ENCODE results near the gene SH3BP5.

Gene SH3BP5

GRCh38 chr3:15339001-15339400 is 6.6 kb upstream of the SH3BP5 start:
- Histone ChIP-seq H3K4me2 (ENCODE audit: low read length, poor library complexity, severe bottlenecking) (no peak overlapping the region), H3K9me3 (ENCODE audit: control insufficient read depth, low read length) (no peaks in the 10 kb centered on the region), H3K4me1 (ENCODE audit: control insufficient read depth, insufficient read depth, low read depth, low read length) (no peaks in the 10 kb centered on the region), H2BK15ac (ENCODE audit: low read depth, poor library complexity, severe bottlenecking) (peak overlapping the region; percentile 28), H3K18ac (ENCODE audit: low read depth in 1 of 2, low read length in 2 of 2) (no peak overlapping the region), H3K9ac (ENCODE audit: low read length) (no peak overlapping the region), H3K79me1 (replicated peaks; ENCODE audit: low read length, poor library complexity, severe bottlenecking) (no peaks in the 10 kb centered on the region), H3K4me3 (ENCODE audit: insufficient read depth in 1 of 2, low read depth in 1 of 2, low read length in 2 of 2) (no peak overlapping the region), H3K23ac (ENCODE audit: low read length in 2 of 2) (no peak overlapping the region), H3K36me3 (ENCODE audit: control insufficient read depth in 1 of 2, insufficient read depth in 2 of 2, low read depth in 1 of 2, low read length in 2 of 2) (no peaks in the 10 kb centered on the region), H2AK5ac (ENCODE audit: low read length, severe bottlenecking) (no peak overlapping the region), H2BK12ac (ENCODE audit: low read length in 2 of 2) (no peak overlapping the region), H3K27me3 (ENCODE audit: control insufficient read depth in 1 of 2, insufficient read depth in 1 of 2, low read length in 2 of 2) (peaks cover 0 to 10% of the 10 kb centered on the region in 2 experiments), H2AFZ (ENCODE audit: low read depth, low read length) (no peak overlapping the region), H4K91ac (ENCODE audit: low read length) (no peak overlapping the region), H4K8ac (ENCODE audit: low read length) (no peak overlapping the region), H3K27ac (ENCODE audit: low read length, poor library complexity, severe bottlenecking) (no peak overlapping the region), H3K14ac (ENCODE audit: low read length in 2 of 2) (no peak overlapping the region), H2BK5ac (ENCODE audit: low read depth, low read length, poor library complexity, severe bottlenecking) (no peak overlapping the region), H2BK120ac (ENCODE audit: low read depth, low read length) (no peak overlapping the region), H3K4ac (ENCODE audit: low read depth in 1 of 2, low read length in 2 of 2) (no peak overlapping the region)
- no peak for DNase-seq
- 100% methylated on average over 1 of the region's 2 CpGs for WGBS

GRCh38 chr3:15337963-15338362 is 5.6 kb upstream of the SH3BP5 start:
- DNase-seq = no peak
- no peak overlapping the region for H3K9ac ChIP-seq (ENCODE audit: low read length)
- H3K4me2 ChIP-seq (ENCODE audit: low read length, poor library complexity, severe bottlenecking) = no peak overlapping the region
- H3K79me1 ChIP-seq (replicated peaks; ENCODE audit: low read length, poor library complexity, severe bottlenecking) = no peaks in the 10 kb centered on the region
- H3K4ac ChIP-seq (ENCODE audit: low read depth in 1 of 2, low read length in 2 of 2) = no peak overlapping the region
- no peak overlapping the region for H3K27ac ChIP-seq (ENCODE audit: low read length, poor library complexity, severe bottlenecking)
- WGBS = 100% methylated on average over 1 of the region's 1 CpG
- no peak overlapping the region for H3K4me3 ChIP-seq (ENCODE audit: insufficient read depth in 1 of 2, low read depth in 1 of 2, low read length in 2 of 2)
- no peak overlapping the region for H3K18ac ChIP-seq (ENCODE audit: low read depth in 1 of 2, low read length in 2 of 2)
- H3K36me3 ChIP-seq (ENCODE audit: control insufficient read depth in 1 of 2, insufficient read depth in 2 of 2, low read depth in 1 of 2, low read length in 2 of 2) = no peaks in the 10 kb centered on the region
- H3K4me1 ChIP-seq (ENCODE audit: control insufficient read depth, insufficient read depth, low read depth, low read length) = peaks cover under 1% of the 10 kb centered on the region
- no peak overlapping the region for H2AK5ac ChIP-seq (ENCODE audit: low read length, severe bottlenecking)
- H3K14ac ChIP-seq (ENCODE audit: low read length in 2 of 2) = no peak overlapping the region
- no peak overlapping the region for H2AFZ ChIP-seq (ENCODE audit: low read depth, low read length)
- H2BK15ac ChIP-seq (ENCODE audit: low read depth, poor library complexity, severe bottlenecking) = no peak overlapping the region
- H3K27me3 ChIP-seq (ENCODE audit: control insufficient read depth in 1 of 2, insufficient read depth in 1 of 2, low read length in 2 of 2) = peaks cover 0 to 5% of the 10 kb centered on the region in 2 experiments
- no peaks in the 10 kb centered on the region for H3K9me3 ChIP-seq (ENCODE audit: control insufficient read depth, low read length)
- no peak overlapping the region for H2BK12ac ChIP-seq (ENCODE audit: low read length in 2 of 2)
- H3K23ac ChIP-seq (ENCODE audit: low read length in 2 of 2) = no peak overlapping the region
- H2BK120ac ChIP-seq (ENCODE audit: low read depth, low read length) = no peak overlapping the region
- H4K8ac ChIP-seq (ENCODE audit: low read length) = no peak overlapping the region
- H4K91ac ChIP-seq (ENCODE audit: low read length) = no peak overlapping the region
- no peak overlapping the region for H2BK5ac ChIP-seq (ENCODE audit: low read depth, low read length, poor library complexity, severe bottlenecking)

DNA sequence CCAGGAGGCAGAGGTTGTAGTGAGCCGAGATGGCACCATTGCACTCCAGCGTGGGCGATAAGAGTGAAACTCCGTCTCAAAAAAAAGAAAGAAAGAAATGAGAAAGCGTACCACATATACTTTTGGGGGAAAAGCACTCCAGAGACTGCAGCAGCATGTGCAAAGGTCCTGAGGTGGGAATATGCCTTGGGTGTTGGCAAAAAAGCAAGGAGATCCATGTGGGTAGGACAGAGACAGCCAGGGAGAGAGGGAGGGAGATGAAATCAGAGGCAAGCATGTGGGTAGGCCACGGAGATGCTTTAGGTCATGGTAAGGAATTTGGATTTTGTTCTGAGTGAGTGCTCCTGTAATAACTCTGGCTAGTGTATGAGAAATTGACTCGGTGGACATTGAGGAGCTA is 3.7 kb upstream of the SH3BP5 start:
- no peaks in the 10 kb centered on the region for H3K27me3 ChIP-seq (ENCODE audit: control insufficient read depth in 1 of 2, insufficient read depth in 1 of 2, low read length in 2 of 2)
- H2BK15ac ChIP-seq (ENCODE audit: low read depth, poor library complexity, severe bottlenecking) = no peak overlapping the region
- H2BK12ac ChIP-seq (ENCODE audit: low read length in 2 of 2) = no peak overlapping the region
- H2AFZ ChIP-seq (ENCODE audit: low read depth, low read length) = no peak overlapping the region
- no peak overlapping the region for H2AK5ac ChIP-seq (ENCODE audit: low read length, severe bottlenecking)
- H2BK5ac ChIP-seq (ENCODE audit: low read depth, low read length, poor library complexity, severe bottlenecking) = no peak overlapping the region
- no peak overlapping the region for H3K23ac ChIP-seq (ENCODE audit: low read length in 2 of 2)
- H3K9ac ChIP-seq (ENCODE audit: low read length) = no peak overlapping the region
- peaks cover 6% of the 10 kb centered on the region for H3K79me1 ChIP-seq (replicated peaks; ENCODE audit: low read length, poor library complexity, severe bottlenecking)
- no peak overlapping the region for H3K27ac ChIP-seq (ENCODE audit: low read length, poor library complexity, severe bottlenecking)
- DNase-seq = no peak
- H4K91ac ChIP-seq (ENCODE audit: low read length) = no peak overlapping the region
- 91% methylated on average over 7 of the region's 7 CpGs for WGBS
- H3K4ac ChIP-seq (ENCODE audit: low read depth in 1 of 2, low read length in 2 of 2) = no peak overlapping the region
- peaks cover 13% of the 10 kb centered on the region for H3K4me1 ChIP-seq (ENCODE audit: control insufficient read depth, insufficient read depth, low read depth, low read length)
- H3K4me3 ChIP-seq (ENCODE audit: insufficient read depth in 1 of 2, low read depth in 1 of 2, low read length in 2 of 2) = no peak overlapping the region
- H3K9me3 ChIP-seq (ENCODE audit: control insufficient read depth, low read length) = no peaks in the 10 kb centered on the region
- H3K18ac ChIP-seq (ENCODE audit: low read depth in 1 of 2, low read length in 2 of 2) = peak overlapping the region in 1 of 2 experiments; percentile 23
- H3K4me2 ChIP-seq (ENCODE audit: low read length, poor library complexity, severe bottlenecking) = no peak overlapping the region
- H4K8ac ChIP-seq (ENCODE audit: low read length) = no peak overlapping the region
- no peaks in the 10 kb centered on the region for H3K36me3 ChIP-seq (ENCODE audit: control insufficient read depth in 1 of 2, insufficient read depth in 2 of 2, low read depth in 1 of 2, low read length in 2 of 2)
- peak overlapping the region in 1 of 2 experiments; percentile 55 for H3K14ac ChIP-seq (ENCODE audit: low read length in 2 of 2)
- H2BK120ac ChIP-seq (ENCODE audit: low read depth, low read length) = no peak overlapping the region

DNA sequence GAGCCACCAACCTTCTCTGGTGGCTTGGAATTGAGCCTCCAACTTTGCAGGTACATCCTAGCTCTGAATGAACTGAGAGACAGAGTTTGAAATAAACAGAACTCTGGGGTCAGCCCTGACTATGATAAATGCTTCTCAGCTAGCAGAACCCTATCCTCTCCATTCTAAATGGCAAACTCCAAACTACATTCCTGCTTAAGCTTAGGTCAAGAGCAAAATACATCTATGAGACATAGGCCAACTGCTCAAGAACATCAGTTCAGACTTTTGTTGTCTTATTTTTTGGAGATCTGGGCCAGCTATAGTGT is 1.5 kb upstream of the SH3BP5 start:
- DNase-seq = no peak
- no peak overlapping the region for H2AK5ac ChIP-seq (ENCODE audit: low read length, severe bottlenecking)

More for the DNA sequence above, 1.5 kb upstream of the SH3BP5 start:
- Histone ChIP-seq H3K23ac (ENCODE audit: low read length in 2 of 2) (no peak overlapping the region), H4K91ac (ENCODE audit: low read length) (no peak overlapping the region), H2BK120ac (ENCODE audit: low read depth, low read length) (no peak overlapping the region), H3K4me1 (ENCODE audit: control insufficient read depth, insufficient read depth, low read depth, low read length) (peaks cover 13% of the 10 kb centered on the region), H2BK15ac (ENCODE audit: low read depth, poor library complexity, severe bottlenecking) (no peak overlapping the region), H3K4me2 (ENCODE audit: low read length, poor library complexity, severe bottlenecking) (no peak overlapping the region), H3K14ac (ENCODE audit: low read length in 2 of 2) (no peak overlapping the region), H3K4ac (ENCODE audit: low read depth in 1 of 2, low read length in 2 of 2) (no peak overlapping the region), H3K36me3 (ENCODE audit: control insufficient read depth in 1 of 2, insufficient read depth in 2 of 2, low read depth in 1 of 2, low read length in 2 of 2) (peaks cover 0 to 8% of the 10 kb centered on the region in 2 experiments), H3K18ac (ENCODE audit: low read depth in 1 of 2, low read length in 2 of 2) (no peak overlapping the region), H2AFZ (ENCODE audit: low read depth, low read length) (no peak overlapping the region), H3K27me3 (ENCODE audit: control insufficient read depth in 1 of 2, insufficient read depth in 1 of 2, low read length in 2 of 2) (no peaks in the 10 kb centered on the region), H3K9me3 (ENCODE audit: control insufficient read depth, low read length) (no peaks in the 10 kb centered on the region), H3K9ac (ENCODE audit: low read length) (no peak overlapping the region), H3K4me3 (ENCODE audit: insufficient read depth in 1 of 2, low read depth in 1 of 2, low read length in 2 of 2) (no peak overlapping the region), H2BK5ac (ENCODE audit: low read depth, low read length, poor library complexity, severe bottlenecking) (no peak overlapping the region), H4K8ac (ENCODE audit: low read length) (no peak overlapping the region), H3K79me1 (replicated peaks; ENCODE audit: low read length, poor library complexity, severe bottlenecking) (peaks cover 7% of the 10 kb centered on the region), H3K27ac (ENCODE audit: low read length, poor library complexity, severe bottlenecking) (no peak overlapping the region), H2BK12ac (ENCODE audit: low read length in 2 of 2) (no peak overlapping the region)

Measured in mesenchymal stem cell (in vitro differentiated cells and primary cell).